Lower leg skin (tissue), 3 donors: ENCODE results near the gene RAB30.

ENCODE experiments used
- POLR2A ChIP-seq, 2 donors: fragments of 450-650 bp; IDR thresholded peaks; one replicate each; pipeline ENCODE4 v1.6.1; 2016 to 2017; ENCODE audit warnings: antibody characterized with exemption in 2 of 2, mild to moderate bottlenecking in 1 of 2, moderate library complexity in 1 of 2
- TF ChIP-seq, protein P1 (sequence below), 3 donors: fragments of 450-650 bp; IDR thresholded peaks; one replicate each; pipeline ENCODE4 v1.5.1; 2016; ENCODE audit warnings: antibody characterized with exemption in 3 of 3, mild to moderate bottlenecking in 3 of 3, moderate library complexity in 2 of 3

DNA sequence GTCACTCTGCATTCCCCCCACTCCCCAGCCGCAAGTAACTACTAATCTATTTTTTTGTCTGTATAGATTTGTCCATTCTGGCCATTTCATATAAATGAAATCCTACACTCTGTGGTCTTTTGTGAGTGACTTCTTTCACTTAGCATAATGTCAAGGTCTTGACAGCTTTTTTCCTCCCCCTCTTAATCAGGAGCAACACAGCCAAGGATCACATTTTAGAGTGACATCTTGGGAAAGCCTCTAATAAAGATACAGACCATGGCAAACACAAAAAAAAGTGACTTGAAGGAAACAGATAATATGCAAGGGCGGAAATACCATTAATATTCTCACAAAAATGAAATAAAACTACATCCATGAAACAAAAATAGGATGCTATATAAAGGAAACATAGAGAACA, 43.9 kb downstream of the RAB30 start:
- no peak for TF ChIP-seq POLR2A (IDR thresholded peaks at IDR 0.05)
- TF ChIP-seq, protein P1, sequence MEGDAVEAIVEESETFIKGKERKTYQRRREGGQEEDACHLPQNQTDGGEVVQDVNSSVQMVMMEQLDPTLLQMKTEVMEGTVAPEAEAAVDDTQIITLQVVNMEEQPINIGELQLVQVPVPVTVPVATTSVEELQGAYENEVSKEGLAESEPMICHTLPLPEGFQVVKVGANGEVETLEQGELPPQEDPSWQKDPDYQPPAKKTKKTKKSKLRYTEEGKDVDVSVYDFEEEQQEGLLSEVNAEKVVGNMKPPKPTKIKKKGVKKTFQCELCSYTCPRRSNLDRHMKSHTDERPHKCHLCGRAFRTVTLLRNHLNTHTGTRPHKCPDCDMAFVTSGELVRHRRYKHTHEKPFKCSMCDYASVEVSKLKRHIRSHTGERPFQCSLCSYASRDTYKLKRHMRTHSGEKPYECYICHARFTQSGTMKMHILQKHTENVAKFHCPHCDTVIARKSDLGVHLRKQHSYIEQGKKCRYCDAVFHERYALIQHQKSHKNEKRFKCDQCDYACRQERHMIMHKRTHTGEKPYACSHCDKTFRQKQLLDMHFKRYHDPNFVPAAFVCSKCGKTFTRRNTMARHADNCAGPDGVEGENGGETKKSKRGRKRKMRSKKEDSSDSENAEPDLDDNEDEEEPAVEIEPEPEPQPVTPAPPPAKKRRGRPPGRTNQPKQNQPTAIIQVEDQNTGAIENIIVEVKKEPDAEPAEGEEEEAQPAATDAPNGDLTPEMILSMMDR (IDR thresholded peaks at IDR 0.05), result no peak
